Endothelial cell (in vitro differentiated cells): Measurements from ENCODE around the gene C1QL4. TPM values are rescaled to one million over a fixed set of nuclear protein-coding genes. Genes with fewer than 3 reads are reported as not detected.

Experiments
- DNase-seq: peaks from one replicate; pipeline ENCODE4 v3.0.0; 2021; ENCODE audit warnings: low spot score
- H3K27ac Mint-ChIP-seq: one replicate; pipeline ENCODE4 v1.8.0; 2021; ENCODE audit warnings: mixed read lengths, inconsistent platforms; ENCODE audit not compliant: unreplicated experiment
- H3K27me3 Mint-ChIP-seq: one replicate; pipeline ENCODE4 v1.8.0; 2021; ENCODE audit warnings: mild to moderate bottlenecking, moderate library complexity, mixed read lengths, inconsistent platforms; ENCODE audit not compliant: unreplicated experiment
- H3K36me3 Mint-ChIP-seq: one replicate; pipeline ENCODE4 v1.8.0; 2021; ENCODE audit warnings: mild to moderate bottlenecking, low read depth, mixed read lengths, inconsistent platforms; ENCODE audit not compliant: unreplicated experiment
- H3K4me1 Mint-ChIP-seq: one replicate; pipeline ENCODE4 v1.8.0; 2021; ENCODE audit warnings: mild to moderate bottlenecking, mixed read lengths, inconsistent platforms; ENCODE audit not compliant: unreplicated experiment
- H3K4me3 Mint-ChIP-seq: one replicate; pipeline ENCODE4 v1.8.0; 2021; ENCODE audit warnings: mild to moderate bottlenecking, mixed read lengths, inconsistent platforms; ENCODE audit not compliant: unreplicated experiment
- H3K9me3 Mint-ChIP-seq: one replicate; pipeline ENCODE4 v1.8.0; 2021; ENCODE audit warnings: mixed read lengths, inconsistent platforms; ENCODE audit not compliant: unreplicated experiment
- CTCF ChIP-seq: fragments of 200-600 bp; sonication (generic); IDR thresholded peaks from one replicate; pipeline ENCODE4 v1.5.0; 2021; ENCODE audit warnings: antibody characterized with exemption; ENCODE audit not compliant: unreplicated experiment
- total RNA-seq: library from RNA; stranded (reverse); fragmentation: NEBNext Ultra II Directional; extraction: Animal tissue kit (Norgen Biotek cat#: 25700); gene quantifications from one replicate; pipeline ENCODE4 v1.2.1, GENCODE V29; 2021; ENCODE audit not compliant: unreplicated experiment

C1QL4 gene
- total RNA-seq, 1 donor from 2014 or later, result not detected

DNA sequence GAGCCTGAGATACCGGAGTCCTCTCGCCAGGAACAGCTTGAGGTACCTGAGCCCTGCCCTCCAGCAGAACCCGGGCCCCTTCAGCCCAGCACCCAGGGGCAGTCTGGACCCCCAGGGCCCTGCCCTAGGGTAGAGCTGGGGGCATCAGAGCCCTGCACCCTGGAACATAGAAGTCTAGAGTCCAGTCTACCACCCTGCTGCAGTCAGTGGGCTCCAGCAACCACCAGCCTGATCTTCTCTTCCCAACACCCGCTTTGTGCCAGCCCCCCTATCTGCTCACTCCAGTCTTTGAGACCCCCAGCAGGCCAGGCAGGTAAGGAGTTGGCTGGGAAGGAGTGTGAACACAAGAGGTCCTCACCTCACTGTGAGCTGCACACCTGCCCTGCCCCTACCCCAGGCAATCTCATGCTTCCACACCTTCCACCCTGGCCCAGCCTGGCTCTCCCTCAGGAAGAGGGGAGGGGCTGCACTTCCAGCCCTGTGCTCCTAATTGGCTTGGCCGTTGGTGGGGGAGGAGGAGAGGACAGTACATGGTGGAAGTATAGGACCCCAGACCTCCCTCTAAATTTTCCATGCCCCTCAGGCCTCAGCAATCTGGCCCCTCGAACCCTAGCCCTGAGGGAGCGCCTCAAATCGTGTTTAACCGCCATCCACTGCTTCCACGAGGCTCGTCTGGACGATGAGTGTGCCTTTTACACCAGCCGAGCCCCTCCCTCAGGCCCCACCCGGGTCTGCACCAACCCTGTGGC, 6.2 kb downstream of the C1QL4 start:
- Mint-ChIP-seq H3K4me1 (no peaks in the 10 kb centered on the region), H3K27ac (no peak overlapping the region), H3K27me3 (peaks cover 34% of the 10 kb centered on the region), H3K9me3 (no peaks in the 10 kb centered on the region), H3K4me3 (no peak overlapping the region), H3K36me3 (peaks cover 12% of the 10 kb centered on the region)
- TF ChIP-seq CTCF, result no peak
- DNase-seq, result no peak

DNA sequence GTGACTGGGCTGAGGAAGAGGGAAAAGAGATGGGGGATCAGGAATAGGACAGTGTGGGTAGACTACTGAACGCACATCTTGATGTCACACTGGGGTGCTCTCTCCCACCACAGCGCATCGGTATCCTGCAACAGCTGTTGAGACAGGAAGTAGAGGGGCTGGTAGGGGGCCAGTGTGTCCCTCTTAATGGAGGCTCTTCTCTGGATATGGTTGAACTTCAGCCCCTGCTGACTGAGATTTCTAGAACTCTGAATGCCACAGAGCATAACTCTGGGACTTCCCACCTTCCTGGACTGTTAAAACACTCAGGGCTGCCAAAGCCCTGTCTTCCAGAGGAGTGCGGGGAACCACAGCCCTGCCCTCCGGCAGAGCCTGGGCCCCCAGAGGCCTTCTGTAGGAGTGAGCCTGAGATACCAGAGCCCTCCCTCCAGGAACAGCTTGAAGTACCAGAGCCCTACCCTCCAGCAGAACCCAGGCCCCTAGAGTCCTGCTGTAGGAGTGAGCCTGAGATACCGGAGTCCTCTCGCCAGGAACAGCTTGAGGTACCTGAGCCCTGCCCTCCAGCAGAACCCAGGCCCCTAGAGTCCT, 6.9 kb downstream of the C1QL4 start:
- TF ChIP-seq CTCF, result no peak
- Mint-ChIP-seq H3K9me3 (no peaks in the 10 kb centered on the region), H3K4me1 (no peaks in the 10 kb centered on the region), H3K4me3 (no peak overlapping the region), H3K36me3 (peaks cover 7% of the 10 kb centered on the region), H3K27me3 (peaks cover 27% of the 10 kb centered on the region), H3K27ac (no peak overlapping the region)
- no peak for DNase-seq

- no peak overlapping the region for H3K27ac Mint-ChIP-seq
These were observed 8.2 kb downstream of the C1QL4 start for GRCh38 chr12:49328816-49329215.

GRCh38 chr12:49327887-49328286, 9.1 kb downstream of the C1QL4 start:
- Mint-ChIP-seq H3K36me3 (peaks cover 4% of the 10 kb centered on the region), H3K4me1 (peaks cover 7% of the 10 kb centered on the region), H3K27ac (no peak overlapping the region), H3K4me3 (no peak overlapping the region), H3K9me3 (no peaks in the 10 kb centered on the region), H3K27me3 (peaks cover 16% of the 10 kb centered on the region)
- no peak for DNase-seq
- no peak for TF ChIP-seq CTCF

More at GRCh38 chr12:49328816-49329215, 8.2 kb downstream of the C1QL4 start:
- Mint-ChIP-seq H3K36me3 (peaks cover 4% of the 10 kb centered on the region), H3K4me1 (no peaks in the 10 kb centered on the region), H3K27me3 (peaks cover 18% of the 10 kb centered on the region), H3K4me3 (no peak overlapping the region), H3K9me3 (no peaks in the 10 kb centered on the region)
- TF ChIP-seq CTCF, result no peak
- no peak for DNase-seq

DNA sequence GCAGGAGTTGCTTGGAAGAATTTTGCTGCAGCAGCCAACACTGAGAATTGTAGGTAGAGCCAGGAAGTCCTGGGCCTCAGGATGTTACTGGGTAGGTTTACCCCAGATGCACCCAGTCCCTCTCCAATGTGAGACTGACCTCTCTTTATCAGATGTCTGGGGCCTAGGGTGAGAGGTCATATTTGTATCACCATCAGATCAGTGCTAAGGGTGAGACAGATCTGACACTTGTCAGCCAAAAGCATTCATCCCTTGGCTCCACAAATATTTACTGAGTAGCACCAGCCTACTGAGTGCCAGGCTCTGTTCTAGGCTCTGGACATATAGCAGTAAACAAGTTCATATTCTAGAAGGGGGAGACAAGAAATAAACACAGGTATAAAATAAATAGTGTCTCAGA, 9.6 kb downstream of the C1QL4 start:
- H3K9me3 Mint-ChIP-seq, result no peaks in the 10 kb centered on the region
- H3K27me3 Mint-ChIP-seq, result peaks cover 12% of the 10 kb centered on the region
- no peak overlapping the region for H3K4me3 Mint-ChIP-seq
- H3K4me1 Mint-ChIP-seq, result peaks cover 8% of the 10 kb centered on the region
- no peak for TF ChIP-seq CTCF
- no peak overlapping the region for H3K27ac Mint-ChIP-seq
- DNase-seq, result no peak
- peaks cover 4% of the 10 kb centered on the region for H3K36me3 Mint-ChIP-seq
